Measurements from ENCODE around the gene TMIGD3.
"Not testable (repeated sequence)": the region's sequence is repeated elsewhere in the genome, so short reads cannot be mapped to it uniquely, and the experiment has no call there.

The TMIGD3 gene

GRCh38 chr1:111503585-111504060, at the start of gene TMIGD3, which contains the start of gene ADORA3:
Gene TMIGD3 (minus strand): TSS chr1:111503633. CDS start chr1:111503354, 279 bp downstream.
Gene ADORA3 (minus strand): TSS chr1:111503633. CDS start chr1:111503354, 279 bp downstream.
- TF ChIP-seq CTCF (IDR thresholded peaks at IDR 0.05; ENCODE audit: low read depth, low read length, missing control alignments), result no peak
- DNase-seq (ENCODE audit: low read depth), result no peak
- no peak within 1 kb of the TSS for H3K4me3 ChIP-seq (ENCODE audit: low read depth, low read length)

GRCh38 chr1:111553196-111553595, 49.8 kb upstream of the TMIGD3 start:
- TF ChIP-seq CTCF (IDR thresholded peaks at IDR 0.05; ENCODE audit: low read depth, low read length, missing control alignments), result no peak
- H3K4me3 ChIP-seq (ENCODE audit: low read depth, low read length), result no peak overlapping the region
- no peak for DNase-seq (ENCODE audit: low read depth)

- TF ChIP-seq CTCF (IDR thresholded peaks at IDR 0.05; ENCODE audit: low read depth, low read length, missing control alignments), result no peak
Measured at GRCh38 chr1:111552587-111552986, 49.2 kb upstream of the TMIGD3 start.

GRCh38 chr1:111551623-111552411, 48.4 kb upstream of the TMIGD3 start:
- H3K4me3 ChIP-seq (ENCODE audit: low read depth, low read length), result no peak overlapping the region
- DNase-seq (ENCODE audit: low read depth), result no peak
- TF ChIP-seq CTCF (IDR thresholded peaks at IDR 0.05; ENCODE audit: low read depth, low read length, missing control alignments), result no peak

More at GRCh38 chr1:111552587-111552986, 49.2 kb upstream of the TMIGD3 start:
- no peak for DNase-seq (ENCODE audit: low read depth)
- no peak overlapping the region for H3K4me3 ChIP-seq (ENCODE audit: low read depth, low read length)

- not testable (repeated sequence) for H3K4me3 ChIP-seq (ENCODE audit: low read depth, low read length); DNase-seq (ENCODE audit: low read depth)
Measured at GRCh38 chr1:111547786-111548185, 44.4 kb upstream of the TMIGD3 start.

GRCh38 chr1:111542187-111542586, 38.8 kb upstream of the TMIGD3 start:
- H3K4me3 ChIP-seq (ENCODE audit: low read depth, low read length), result no peak overlapping the region
- no peak for DNase-seq (ENCODE audit: low read depth)
- TF ChIP-seq CTCF (IDR thresholded peaks at IDR 0.05; ENCODE audit: low read depth, low read length, missing control alignments), result no peak

- no peak for DNase-seq (ENCODE audit: low read depth)
- no peak for TF ChIP-seq CTCF (IDR thresholded peaks at IDR 0.05; ENCODE audit: low read depth, low read length, missing control alignments)
- H3K4me3 ChIP-seq (ENCODE audit: low read depth, low read length), result no peak overlapping the region
Measured at GRCh38 chr1:111541721-111542120, 38.3 kb upstream of the TMIGD3 start.

All from GM12864 (cell line).